Astrocyte of the hippocampus (primary cell): ENCODE results near the gene ITGA3.

Source experiments
- DNase-seq: peaks from one replicate; pipeline ENCODE4 v3.0.0; 2011; ENCODE audit warnings: low read depth, low spot score

The ITGA3 gene

GRCh38 chr17:50067996-50068395, 12.1 kb downstream of the ITGA3 start:
- DNase-seq: no peak

DNA sequence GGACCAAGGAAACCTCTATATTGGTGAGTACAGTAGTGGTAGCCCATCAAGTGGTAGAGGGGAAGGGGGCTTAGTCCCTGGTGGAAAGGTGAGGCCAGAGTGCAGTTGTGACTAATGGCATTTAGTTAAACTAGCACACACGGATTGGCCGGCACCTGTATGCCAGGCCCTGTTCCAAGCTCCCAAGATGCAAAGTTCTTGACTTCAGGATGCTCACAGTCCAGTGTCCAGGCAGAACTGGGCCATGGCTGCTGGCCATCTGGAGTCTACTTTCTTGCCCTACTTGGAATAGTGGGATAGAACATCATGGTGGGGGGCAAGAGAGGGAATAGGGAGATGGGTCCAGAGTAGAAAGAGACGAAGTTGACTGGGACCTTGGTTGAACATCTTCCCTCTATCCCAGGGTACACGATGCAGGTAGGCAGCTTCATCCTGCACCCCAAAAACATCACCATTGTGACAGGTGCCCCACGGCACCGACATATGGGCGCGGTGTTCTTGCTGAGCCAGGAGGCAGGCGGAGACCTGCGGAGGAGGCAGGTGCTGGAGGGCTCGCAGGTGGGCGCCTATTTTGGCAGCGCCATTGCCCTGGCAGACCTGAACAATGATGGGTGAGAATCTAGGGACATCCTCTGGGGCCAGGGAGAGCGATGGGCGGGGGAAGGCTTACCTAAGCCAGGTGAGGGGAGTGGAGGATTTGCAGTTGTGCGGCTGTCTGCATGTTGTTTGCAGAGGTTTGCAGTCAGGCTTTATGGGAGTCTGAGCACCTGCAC, 15.2 kb downstream of the ITGA3 start:
- DNase-seq: no peak

DNA sequence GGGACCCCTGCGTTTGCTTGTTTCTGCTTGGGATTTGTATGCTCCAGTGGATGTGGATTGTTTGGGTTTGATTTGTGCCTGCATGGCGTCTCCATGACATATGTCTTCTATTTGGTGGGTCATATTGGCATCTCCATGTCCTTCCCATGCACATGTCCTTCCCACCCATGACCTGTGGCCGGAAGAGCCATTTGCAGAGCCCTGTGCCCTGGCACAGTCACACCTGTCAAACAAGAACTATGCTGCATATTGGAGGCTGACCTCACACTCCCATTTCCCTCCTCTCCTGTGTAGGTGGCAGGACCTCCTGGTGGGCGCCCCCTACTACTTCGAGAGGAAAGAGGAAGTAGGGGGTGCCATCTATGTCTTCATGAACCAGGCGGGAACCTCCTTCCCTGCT, 15.8 kb downstream of the ITGA3 start:
- no peak for DNase-seq

GRCh38 chr17:50072130-50072529, 16.2 kb downstream of the ITGA3 start:
- no peak for DNase-seq

DNA sequence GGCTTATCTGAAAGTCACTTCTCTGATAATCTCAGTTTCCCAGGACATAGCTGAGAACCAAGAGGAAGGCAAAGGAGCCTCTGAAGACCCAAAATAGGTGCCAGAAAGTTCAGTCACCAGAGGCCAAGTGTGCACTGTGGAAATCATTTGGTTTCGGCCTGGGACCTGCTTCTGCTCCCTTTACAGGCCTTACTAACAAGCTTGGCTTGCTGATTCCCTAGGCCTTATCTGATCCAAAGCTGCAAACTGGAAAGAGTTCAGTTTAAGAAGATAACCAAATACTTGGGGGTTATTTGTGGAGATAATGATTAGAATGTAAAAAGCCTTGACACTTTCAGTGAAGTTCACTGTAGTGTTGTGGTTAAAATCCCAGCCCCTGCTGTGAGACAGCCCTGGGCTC, 17.0 kb downstream of the ITGA3 start:
- DNase-seq: peak; percentile 23

- DNase-seq: no peak
Observed at GRCh38 chr17:50074227-50074626, 18.3 kb downstream of the ITGA3 start.

- no peak for DNase-seq
Observed at GRCh38 chr17:50075446-50076032, 19.6 kb downstream of the ITGA3 start.

GRCh38 chr17:50076221-50076590, 20.3 kb downstream of the ITGA3 start:
- no peak for DNase-seq

GRCh38 chr17:50076591-50077235, 20.8 kb downstream of the ITGA3 start:
- no peak for DNase-seq

GRCh38 chr17:50078430-50078829, 22.5 kb downstream of the ITGA3 start:
- DNase-seq: no peak

DNA sequence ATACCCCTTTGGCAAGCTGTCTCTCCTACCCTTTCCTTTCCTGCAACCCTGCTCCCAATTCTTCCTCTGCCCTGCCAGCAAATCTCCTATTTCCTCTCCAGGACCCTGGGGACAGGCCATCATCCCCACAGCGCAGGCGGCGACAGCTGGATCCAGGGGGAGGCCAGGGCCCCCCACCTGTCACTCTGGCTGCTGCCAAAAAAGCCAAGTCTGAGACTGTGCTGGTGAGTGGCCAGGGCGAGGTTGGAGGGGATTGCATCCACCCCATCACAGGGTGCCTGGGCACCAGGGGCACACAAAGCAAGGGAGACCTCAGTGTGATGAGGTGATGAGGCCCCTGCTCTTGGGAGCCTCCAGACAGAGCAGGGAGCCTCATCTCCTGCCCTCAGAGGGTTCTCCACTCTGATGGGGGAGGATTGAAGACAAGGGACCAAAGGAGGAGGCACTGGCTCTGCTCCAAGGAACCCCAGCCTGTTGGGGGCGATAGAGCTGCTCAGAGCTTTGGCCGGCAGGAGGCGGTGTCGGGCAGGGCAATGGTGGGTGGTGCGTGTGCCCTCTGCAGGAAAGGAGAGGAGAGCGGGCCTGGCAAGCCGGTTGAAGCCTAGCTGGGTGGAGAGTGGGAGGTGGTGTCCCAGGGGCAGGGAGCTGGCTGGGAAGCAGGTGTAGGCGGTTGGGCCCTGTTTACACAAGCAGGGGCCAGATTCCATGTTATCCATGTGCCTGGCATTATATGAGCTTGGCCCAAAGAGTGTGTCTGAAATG, 23.6 kb downstream of the ITGA3 start:
- peak; percentile 45 for DNase-seq

DNA sequence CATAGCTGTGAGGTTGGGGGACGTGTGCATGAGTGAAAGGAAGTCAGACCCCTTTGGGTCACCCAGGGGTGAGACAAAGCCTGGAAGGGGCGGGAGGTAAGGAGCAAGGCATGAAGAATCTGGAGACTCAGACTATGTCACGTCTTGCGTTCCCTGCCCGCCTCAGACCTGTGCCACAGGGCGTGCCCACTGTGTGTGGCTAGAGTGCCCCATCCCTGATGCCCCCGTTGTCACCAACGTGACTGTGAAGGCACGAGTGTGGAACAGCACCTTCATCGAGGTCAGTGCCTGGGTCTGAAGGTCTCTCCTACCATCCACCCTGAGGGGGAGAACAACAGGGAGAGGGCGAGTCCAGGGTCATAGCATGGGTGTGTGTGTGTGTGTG, 24.2 kb downstream of the ITGA3 start:
- no peak for DNase-seq

DNA sequence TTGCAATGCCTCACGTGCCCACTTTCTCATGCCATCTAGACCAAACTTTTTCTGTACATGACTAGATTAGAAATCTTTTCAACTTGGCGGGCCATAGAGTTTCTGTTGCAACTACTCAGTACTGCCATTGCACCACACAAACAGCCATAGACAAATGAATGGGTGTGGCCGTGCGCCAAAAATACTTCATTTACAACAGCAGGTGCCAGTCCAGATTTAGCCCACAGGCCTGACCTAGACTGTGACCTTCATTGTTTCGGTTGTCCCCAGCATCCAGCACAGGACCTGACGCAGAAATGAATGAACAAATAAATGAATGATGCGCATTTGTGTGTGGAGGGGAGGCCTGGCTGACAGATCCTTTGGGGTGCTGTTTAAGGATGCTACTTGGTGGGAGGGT, 24.9 kb downstream of the ITGA3 start:
- no peak for DNase-seq

GRCh38 chr17:50081757-50082156, 25.8 kb downstream of the ITGA3 start:
- DNase-seq: no peak

DNA sequence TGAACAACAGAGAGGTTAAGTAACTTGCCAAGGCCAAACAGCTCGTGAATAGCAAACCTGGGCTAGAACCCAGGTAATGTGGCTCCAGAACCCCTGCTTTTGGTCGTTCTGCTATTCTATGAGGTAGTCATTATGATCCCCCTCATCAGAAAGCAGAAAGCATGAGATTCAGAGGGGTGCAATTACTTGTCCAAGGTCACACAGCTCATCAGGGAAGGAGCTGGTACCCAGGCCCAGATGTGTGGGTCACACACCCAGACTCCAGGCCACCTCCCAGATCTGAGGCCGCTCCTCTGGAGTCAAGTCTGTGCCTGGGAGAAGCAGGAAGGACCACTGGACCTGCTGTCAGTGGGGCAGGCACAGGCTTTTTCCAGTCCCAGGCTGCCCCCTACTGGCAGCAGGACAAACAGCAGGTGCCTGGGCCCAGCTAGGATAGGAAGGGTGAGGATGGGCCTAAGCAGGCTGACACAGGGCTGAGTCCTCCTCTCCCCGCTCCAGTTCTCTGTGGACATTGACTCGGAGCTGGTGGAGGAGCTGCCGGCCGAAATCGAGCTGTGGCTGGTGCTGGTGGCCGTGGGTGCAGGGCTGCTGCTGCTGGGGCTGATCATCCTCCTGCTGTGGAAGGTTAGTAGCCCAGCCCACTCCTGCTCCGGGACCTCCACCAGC, 31.5 kb downstream of the ITGA3 start:
- peak; percentile 86 for DNase-seq

DNA sequence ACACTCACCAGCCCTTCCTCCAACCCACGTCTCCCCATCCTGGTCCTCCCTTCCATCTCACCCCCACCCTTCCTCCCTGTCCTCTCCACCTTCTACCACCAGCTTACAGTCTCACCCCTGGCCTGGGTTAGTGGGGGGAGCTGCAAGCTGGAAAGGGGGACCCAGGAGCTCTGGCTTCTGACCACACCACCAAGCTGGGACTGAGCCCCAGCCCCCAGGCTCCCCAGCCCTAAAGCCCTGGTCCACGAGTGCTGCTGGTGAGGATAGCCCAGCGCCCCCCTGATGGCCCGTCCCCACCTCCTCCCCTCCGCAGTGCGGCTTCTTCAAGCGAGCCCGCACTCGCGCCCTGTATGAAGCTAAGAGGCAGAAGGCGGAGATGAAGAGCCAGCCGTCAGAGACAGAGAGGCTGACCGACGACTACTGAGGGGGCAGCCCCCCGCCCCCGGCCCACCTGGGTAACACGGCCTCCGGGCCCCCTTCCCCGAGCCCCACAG, 32.0 kb downstream of the ITGA3 start:
- no peak for DNase-seq

GRCh38 chr17:50088952-50089825, 33.3 kb downstream of the ITGA3 start:
- no peak for DNase-seq

DNA sequence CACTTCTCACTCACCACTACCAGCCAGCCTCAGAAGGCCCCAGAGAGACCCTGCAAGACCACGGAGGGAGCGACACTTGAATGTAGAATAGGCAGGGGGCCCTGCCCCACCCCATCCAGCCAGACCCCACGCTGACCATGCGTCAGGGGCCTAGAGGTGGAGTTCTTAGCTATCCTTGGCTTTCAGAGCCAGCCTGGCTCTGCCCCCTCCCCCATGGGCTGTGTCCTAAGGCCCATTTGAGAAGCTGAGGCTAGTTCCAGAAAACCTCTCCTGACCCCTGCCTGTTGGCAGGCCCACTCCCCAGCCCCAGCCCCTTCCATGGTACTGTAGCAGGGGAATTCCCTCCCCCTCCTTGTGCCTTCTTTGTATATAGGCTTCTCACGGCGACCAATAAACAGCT, 34.2 kb downstream of the ITGA3 start:
- DNase-seq: no peak

GRCh38 chr17:50090971-50091917, 35.3 kb downstream of the ITGA3 start:
- DNase-seq: no peak

- DNase-seq: no peak
Observed at GRCh38 chr17:50091918-50092285, 36.0 kb downstream of the ITGA3 start.
